HCT116 (cell line): ENCODE results near the gene PAGR1. TPM values are rescaled to one million over a fixed set of nuclear protein-coding genes. Genes with fewer than 3 reads are reported as not detected.

Source experiments
- ATAC-seq: fragments of 200-7000 bp; cut with Tn5 transposase; 2 replicates; pipeline ENCODE4 v1.9.1; 2020; ENCODE audit warnings: mild to moderate bottlenecking, moderate library complexity
- BruUV-seq: library from RNA; stranded (reverse); fragments of 400-500 nt; replicated peaks from 2 replicates; lab custom pipeline; 2021; lab: Mats Ljungman, UMichigan
- CTCF ChIA-PET: fragments of 300-600 bp; sonication (Branson Sonifier 250); formaldehyde crosslinking; loops from one replicate; lab custom pipeline; 2021; ENCODE audit warnings: antibody characterized with exemption; lab: Charles Lee
- POLR2A ChIA-PET: fragments of 300-600, 350-600 bp; sonication (Branson Sonifier 250); formaldehyde crosslinking; loops from one replicate; lab custom pipeline; 2021; ENCODE audit warnings: antibody characterized with exemption; lab: Charles Lee
- RAD21 ChIA-PET, 2 experiments: fragments of 300-600 bp; sonication (Branson Sonifier 250); formaldehyde crosslinking; loops; one replicate each; lab custom pipeline; 2023; ENCODE audit warnings: low total read pairs in 2 of 2; ENCODE audit not compliant: uncharacterized antibody in 2 of 2, unreplicated experiment in 2 of 2, low non-redundant PET in 1 of 2; lab: Charles Lee
- DNase-seq: peaks from one replicate; pipeline ENCODE4 v3.0.0-alpha.2; 2010; ENCODE audit warnings: low read depth, low spot score
- H2AFZ ChIP-seq: fragments of 200-600 bp; shearing (Covaris generic), sonication (generic); 2 replicates; pipeline ENCODE4 v1.6.1; 2017; ENCODE audit warnings: low read depth, mixed run types, mixed read lengths, antibody characterized with exemption, low read length; ENCODE audit not compliant: poor library complexity, severe bottlenecking
- H3K27ac ChIP-seq: 2 replicates; pipeline ENCODE4 v1.5.1; 2012; ENCODE audit warnings: low read depth, low read length
- H3K27me3 ChIP-seq: fragments of 200-600 bp; sonication (generic); 2 replicates; pipeline ENCODE4 v1.6.1; 2016; ENCODE audit warnings: mixed run types, low read length, mixed read lengths; ENCODE audit not compliant: insufficient read depth
- H3K36me3 ChIP-seq, 2 experiments: fragments of 200-500 bp in 1 of 2; fragments of 200-600 bp in 1 of 2; sonication (Bioruptor generic) in 1 of 2; sonication (generic) in 1 of 2; 2 replicates each; pipeline versions ENCODE4 v1.5.1 to v1.6.1; 2014 to 2016; ENCODE audit warnings: low read length in 2 of 2, inconsistent platforms in 1 of 2, mixed read lengths in 1 of 2, mixed run types in 1 of 2; ENCODE audit not compliant: insufficient read depth in 2 of 2, control insufficient read depth in 1 of 2
- H3K4me1 ChIP-seq, 2 experiments: fragments of 200-600 bp in 1 of 2; sonication (generic) in 1 of 2; 2 replicates each; pipeline versions ENCODE4 v1.5.1 to v1.6.1; 2012 to 2017; ENCODE audit warnings: low read length in 2 of 2, inconsistent platforms in 1 of 2, mild to moderate bottlenecking in 1 of 2, mixed read lengths in 1 of 2, mixed run types in 1 of 2, moderate library complexity in 1 of 2; ENCODE audit not compliant: insufficient read depth in 2 of 2, control insufficient read depth in 1 of 2
- H3K4me2 ChIP-seq: fragments of 200-600 bp; sonication (generic); 2 replicates; pipeline ENCODE4 v1.6.1; 2017; ENCODE audit warnings: mixed run types, low read length, mixed read lengths
- H3K4me3 ChIP-seq, 2 experiments: fragments of 200-600 bp in 1 of 2; sonication (generic) in 1 of 2; replicated peaks in 1 of 2; 2 replicates each; pipeline ENCODE4 v1.5.1; 2011 to 2016; ENCODE audit warnings: low read length in 2 of 2, control low read depth in 1 of 2, low read depth in 1 of 2, mild to moderate bottlenecking in 1 of 2, mixed read lengths in 1 of 2, mixed run types in 1 of 2
- H3K79me2 ChIP-seq: fragments of 200-600 bp; sonication (generic); 2 replicates; pipeline ENCODE4 v1.6.1; 2017; ENCODE audit warnings: mild to moderate bottlenecking, mixed run types, low read length, moderate library complexity, mixed read lengths; ENCODE audit not compliant: insufficient read depth
- H3K9ac ChIP-seq: fragments of 200-600 bp; sonication (generic); 2 replicates; pipeline ENCODE4 v1.6.1; 2016; ENCODE audit warnings: low read length, mixed read lengths
- H3K9me2 ChIP-seq: fragments of 200-600 bp; sonication (generic), shearing (Covaris generic); 2 replicates; pipeline ENCODE4 v1.6.1; 2017; ENCODE audit warnings: mixed run types, mild to moderate bottlenecking, moderate library complexity; ENCODE audit not compliant: insufficient read depth
- H3K9me3 ChIP-seq, 2 experiments: fragments of 200-500 bp in 1 of 2; fragments of 200-600 bp in 1 of 2; sonication (Bioruptor generic) in 1 of 2; sonication (generic) in 1 of 2; 2 replicates each; pipeline ENCODE4 v1.6.1; 2014 to 2017; ENCODE audit warnings: low read length in 2 of 2, mixed read lengths in 2 of 2, inconsistent platforms in 1 of 2, low read depth in 1 of 2, mild to moderate bottlenecking in 1 of 2, mixed run types in 1 of 2, moderate library complexity in 1 of 2; ENCODE audit not compliant: control insufficient read depth in 1 of 2, insufficient read depth in 1 of 2
- H4K20me1 ChIP-seq: fragments of 200-600 bp; sonication (generic), shearing (Covaris generic); 2 replicates; pipeline ENCODE4 v1.6.1; 2017; ENCODE audit warnings: mixed run types, mild to moderate bottlenecking, moderate library complexity; ENCODE audit not compliant: insufficient read depth
- ATF3 ChIP-seq: IDR thresholded peaks from 2 replicates; pipeline ENCODE4 v1.6.1; 2012
- ELF1 ChIP-seq: IDR thresholded peaks from 2 replicates; pipeline ENCODE4 v1.6.1; 2012; ENCODE audit warnings: low read depth, borderline replicate concordance
- EZH2 ChIP-seq: fragments of 200-600 bp; sonication (generic); IDR thresholded peaks from 2 replicates; pipeline ENCODE4 v1.6.1; 2017; ENCODE audit warnings: antibody characterized with exemption, mixed run types
- EZH2phosphoT487 ChIP-seq: fragments of 200-600 bp; IDR thresholded peaks from 2 replicates; pipeline ENCODE4 v1.6.1; 2018; ENCODE audit warnings: antibody characterized with exemption, borderline replicate concordance
- FOSL1 ChIP-seq: IDR thresholded peaks from 2 replicates; pipeline ENCODE4 v1.6.1; 2012; ENCODE audit warnings: low read depth
- RAD21 ChIP-seq: IDR thresholded peaks from 2 replicates; pipeline ENCODE4 v1.6.1; 2012; ENCODE audit warnings: low read depth, mild to moderate bottlenecking
- SIN3A ChIP-seq: IDR thresholded peaks from 2 replicates; pipeline ENCODE4 v1.6.1; 2012; ENCODE audit warnings: low read depth
- intact Hi-C: fragments of 100-400 bp; cut with micrococcal nuclease; formaldehyde crosslinking; loops from 2 replicates; pipeline ENCODE4 v1.10.0; 2022
- total RNA-seq: library from RNA; stranded (reverse); gene quantifications from one replicate; pipeline ENCODE4 v1.2.1, GENCODE V29; 2021; ENCODE audit not compliant: unreplicated experiment
- TF ChIP-seq, protein P1 (sequence below), 3 experiments: fragments of 200-600 bp in 1 of 3; sonication (generic) in 1 of 3; IDR thresholded peaks in 2 of 3; conservative IDR thresholded peaks in 1 of 3; 2 replicates each; pipeline ENCODE4 v1.5.1; 2012 to 2017; ENCODE audit warnings: low read depth in 2 of 3, low read length in 2 of 3, antibody characterized with exemption in 1 of 3, borderline replicate concordance in 1 of 3, control low read depth in 1 of 3, mild to moderate bottlenecking in 1 of 3, mixed read lengths in 1 of 3, mixed run types in 1 of 3, moderate library complexity in 1 of 3; ENCODE audit not compliant: insufficient read depth in 1 of 3
- TF ChIP-seq, protein P2 (sequence below): IDR thresholded peaks from 2 replicates; pipeline ENCODE4 v1.6.1; 2011; ENCODE audit warnings: mild to moderate bottlenecking, low read length, moderate library complexity; ENCODE audit not compliant: insufficient replicate concordance; ENCODE audit errors: extremely low read depth

PAGR1 gene
- total RNA-seq, 1 experiment from 2014 or later, result 28.9 TPM

DNA sequence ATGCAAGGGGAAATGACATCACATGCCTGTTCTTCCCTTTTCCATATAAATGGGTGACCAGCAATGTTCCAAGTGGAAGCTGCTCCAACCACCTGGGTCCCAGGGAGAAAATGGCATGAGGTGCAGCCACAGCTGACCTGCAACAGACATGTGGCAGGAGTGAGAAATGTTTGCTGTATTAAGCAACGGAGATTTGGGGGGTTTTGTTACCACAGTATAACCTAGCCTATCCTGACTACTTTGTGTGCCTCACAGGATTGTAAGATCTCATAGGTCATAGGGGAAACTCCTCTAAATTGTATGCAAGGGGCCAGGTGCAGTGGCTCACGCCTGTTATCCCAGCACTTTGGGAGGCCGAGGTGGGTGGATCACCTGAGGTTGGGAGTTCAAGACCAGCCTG, 35.0 kb downstream of the PAGR1 start:
- RAD21 ChIA-PET, result interaction anchor here in 1 of 2 experiments (0.6 kb wide), 2 partner anchors 137 to 158 kb away, joined by 3 to 4 read pairs; no protein-coding TSS in a partner anchor
- TF ChIP-seq, protein P1, sequence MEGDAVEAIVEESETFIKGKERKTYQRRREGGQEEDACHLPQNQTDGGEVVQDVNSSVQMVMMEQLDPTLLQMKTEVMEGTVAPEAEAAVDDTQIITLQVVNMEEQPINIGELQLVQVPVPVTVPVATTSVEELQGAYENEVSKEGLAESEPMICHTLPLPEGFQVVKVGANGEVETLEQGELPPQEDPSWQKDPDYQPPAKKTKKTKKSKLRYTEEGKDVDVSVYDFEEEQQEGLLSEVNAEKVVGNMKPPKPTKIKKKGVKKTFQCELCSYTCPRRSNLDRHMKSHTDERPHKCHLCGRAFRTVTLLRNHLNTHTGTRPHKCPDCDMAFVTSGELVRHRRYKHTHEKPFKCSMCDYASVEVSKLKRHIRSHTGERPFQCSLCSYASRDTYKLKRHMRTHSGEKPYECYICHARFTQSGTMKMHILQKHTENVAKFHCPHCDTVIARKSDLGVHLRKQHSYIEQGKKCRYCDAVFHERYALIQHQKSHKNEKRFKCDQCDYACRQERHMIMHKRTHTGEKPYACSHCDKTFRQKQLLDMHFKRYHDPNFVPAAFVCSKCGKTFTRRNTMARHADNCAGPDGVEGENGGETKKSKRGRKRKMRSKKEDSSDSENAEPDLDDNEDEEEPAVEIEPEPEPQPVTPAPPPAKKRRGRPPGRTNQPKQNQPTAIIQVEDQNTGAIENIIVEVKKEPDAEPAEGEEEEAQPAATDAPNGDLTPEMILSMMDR (IDR thresholded peaks at IDR 0.05 in 2 of 3, conservative IDR thresholded peaks at IDR 0.05 in 1 of 3; ENCODE audit: borderline replicate concordance in 1 of 3, insufficient read depth in 1 of 3, low read depth in 2 of 3, low read length in 2 of 3), result no peak
- no peak for TF ChIP-seq ATF3

GRCh38 chr16:29852654-29853053, 36.7 kb downstream of the PAGR1 start:
- intact Hi-C loops, result no loop called here
- Histone ChIP-seq H3K4me2 (no peak overlapping the region), H3K4me3 (no peak overlapping the region), H2AFZ (no peak overlapping the region)
- ChIA-PET RAD21 (no interaction called here), CTCF (no interaction called here)
- no peak for TF ChIP-seq ELF1
- TF ChIP-seq, protein P2, sequence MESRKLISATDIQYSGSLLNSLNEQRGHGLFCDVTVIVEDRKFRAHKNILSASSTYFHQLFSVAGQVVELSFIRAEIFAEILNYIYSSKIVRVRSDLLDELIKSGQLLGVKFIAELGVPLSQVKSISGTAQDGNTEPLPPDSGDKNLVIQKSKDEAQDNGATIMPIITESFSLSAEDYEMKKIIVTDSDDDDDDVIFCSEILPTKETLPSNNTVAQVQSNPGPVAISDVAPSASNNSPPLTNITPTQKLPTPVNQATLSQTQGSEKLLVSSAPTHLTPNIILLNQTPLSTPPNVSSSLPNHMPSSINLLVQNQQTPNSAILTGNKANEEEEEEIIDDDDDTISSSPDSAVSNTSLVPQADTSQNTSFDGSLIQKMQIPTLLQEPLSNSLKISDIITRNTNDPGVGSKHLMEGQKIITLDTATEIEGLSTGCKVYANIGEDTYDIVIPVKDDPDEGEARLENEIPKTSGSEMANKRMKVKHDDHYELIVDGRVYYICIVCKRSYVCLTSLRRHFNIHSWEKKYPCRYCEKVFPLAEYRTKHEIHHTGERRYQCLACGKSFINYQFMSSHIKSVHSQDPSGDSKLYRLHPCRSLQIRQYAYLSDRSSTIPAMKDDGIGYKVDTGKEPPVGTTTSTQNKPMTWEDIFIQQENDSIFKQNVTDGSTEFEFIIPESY, result no peak
- no peak for TF ChIP-seq SIN3A
- TF ChIP-seq FOSL1, result no peak
- no peak for TF ChIP-seq EZH2phosphoT487
- TF ChIP-seq, protein P1 (IDR thresholded peaks at IDR 0.05 in 2 of 3, conservative IDR thresholded peaks at IDR 0.05 in 1 of 3; ENCODE audit: borderline replicate concordance in 1 of 3, insufficient read depth in 1 of 3, low read depth in 2 of 3, low read length in 2 of 3), result no peak
- TF ChIP-seq RAD21, result no peak
- TF ChIP-seq EZH2, result no peak
- TF ChIP-seq, all 23 proteins: peak for 0
- Histone ChIP-seq H4K20me1 (no peaks in the 10 kb centered on the region), H3K9me2 (no peaks in the 10 kb centered on the region), H3K9ac (no peak overlapping the region), H3K27me3 (no peaks in the 10 kb centered on the region), H3K36me3 (no peaks in the 10 kb centered on the region), H3K79me2 (no peaks in the 10 kb centered on the region), H3K4me1 (peaks cover 0 to 5% of the 10 kb centered on the region in 2 experiments; a peak in 3 of 4 replicates), H3K9me3 (no peaks in the 10 kb centered on the region), H3K27ac (no peak overlapping the region)
- no peak for DNase-seq
- no peak for ATAC-seq
- no TSS peak for BruUV-seq
- POLR2A ChIA-PET, result no interaction called here

More for the DNA sequence above, 35.0 kb downstream of the PAGR1 start:
- H3K9me2 ChIP-seq, result no peaks in the 10 kb centered on the region
- no TSS peak for BruUV-seq
- no peaks in the 10 kb centered on the region for H4K20me1 ChIP-seq
- peaks cover 0 to 5% of the 10 kb centered on the region in 2 experiments; a peak in 3 of 4 replicates for H3K4me1 ChIP-seq
- peaks cover 0 to 2% of the 10 kb centered on the region in 2 experiments; a peak in 1 of 4 replicates for H3K36me3 ChIP-seq
- H3K27ac ChIP-seq, result no peak overlapping the region
- H3K9me3 ChIP-seq, result no peaks in the 10 kb centered on the region
- no peak overlapping the region for H3K4me2 ChIP-seq
- H3K9ac ChIP-seq, result no peak overlapping the region
- intact Hi-C loops, result no loop called here
- no peaks in the 10 kb centered on the region for H3K79me2 ChIP-seq
- ChIA-PET CTCF (no interaction called here), POLR2A (no interaction called here)
- no peak overlapping the region for H3K4me3 ChIP-seq
- H3K27me3 ChIP-seq, result no peaks in the 10 kb centered on the region
- ATAC-seq (no peak), DNase-seq (no peak)
- no peak overlapping the region for H2AFZ ChIP-seq
